Hematopoietic multipotent progenitor cell treated with erythropoietin and hydrocortisone succinate and interleukin-3 and kit ligand, for 4 days (in vitro differentiated cells): ENCODE results near the gene FRMD6.

Experiments used
- DNase-seq: peaks from one replicate; pipeline ENCODE4 v3.0.0-alpha.2; 2015

FRMD6 gene

GRCh38 chr14:51674294-51675002 is 22.7 kb downstream of the FRMD6 start:
- DNase-seq = no peak

GRCh38 chr14:51676549-51676948 is 24.8 kb downstream of the FRMD6 start:
- no peak for DNase-seq

- no peak for DNase-seq
Measured at GRCh38 chr14:51677266-51677665, 25.6 kb downstream of the FRMD6 start.

DNA sequence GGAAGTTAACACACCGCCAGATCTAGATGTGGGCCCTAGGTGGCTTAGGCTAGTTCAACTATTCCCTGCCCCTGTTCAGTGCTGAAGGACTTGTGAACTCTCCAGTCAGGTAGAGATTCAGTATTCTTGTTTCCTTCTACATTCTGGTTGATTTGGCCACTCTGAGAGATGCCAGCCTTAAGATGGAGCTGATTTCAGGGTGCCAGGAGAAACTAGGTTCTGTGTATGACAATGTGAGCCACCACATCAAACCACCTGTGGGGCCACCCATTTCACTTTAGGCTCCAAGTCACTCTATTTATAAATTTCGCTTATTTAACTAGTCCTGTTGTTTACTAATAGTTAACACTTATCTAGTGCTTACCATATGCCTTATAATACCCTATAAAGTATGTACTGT is 26.0 kb downstream of the FRMD6 start:
- DNase-seq = no peak

GRCh38 chr14:51680031-51680430 is 28.3 kb downstream of the FRMD6 start:
- DNase-seq = no peak

DNA sequence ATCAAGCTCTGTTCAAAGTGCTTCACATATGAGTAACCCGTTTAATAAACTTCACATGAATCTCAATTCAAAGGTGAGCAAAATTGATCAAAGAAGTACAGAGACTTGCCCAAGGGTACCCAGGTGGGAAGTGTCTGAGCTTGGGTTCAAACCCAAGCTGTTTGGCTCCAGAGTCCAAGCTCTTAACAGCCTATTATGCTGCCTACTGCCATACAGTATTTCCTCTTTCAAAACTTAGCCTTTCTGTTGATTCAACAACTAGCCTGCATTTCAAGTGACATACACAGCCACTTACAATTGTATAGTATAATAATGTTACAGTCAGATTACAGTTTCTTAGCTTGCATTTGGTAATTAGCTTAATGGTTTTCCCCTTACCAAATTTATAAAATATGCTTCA is 29.7 kb downstream of the FRMD6 start:
- DNase-seq = no peak

- no peak for DNase-seq
Measured at GRCh38 chr14:51682411-51682810, 30.7 kb downstream of the FRMD6 start.

DNA sequence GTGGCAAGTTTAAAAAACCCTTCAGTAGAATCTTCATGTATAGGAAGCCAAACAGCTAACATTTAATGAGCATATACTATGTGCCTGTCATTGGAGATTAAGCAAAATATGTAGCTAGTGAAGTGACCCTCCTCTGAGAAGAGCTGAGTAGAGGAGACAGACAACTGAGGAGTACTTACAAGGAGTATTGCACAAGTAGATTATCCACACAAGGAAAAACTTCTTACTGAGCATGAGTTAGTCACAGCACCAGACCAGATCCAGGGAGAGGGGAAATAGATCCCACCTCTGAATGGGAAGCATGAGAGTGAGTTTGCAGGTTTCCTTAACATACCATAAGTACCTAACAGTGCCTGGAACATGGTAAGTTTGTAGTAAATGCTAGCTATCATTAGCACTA is 33.0 kb downstream of the FRMD6 start:
- DNase-seq = no peak

- no peak for DNase-seq
Measured at GRCh38 chr14:51691176-51691575, 39.5 kb downstream of the FRMD6 start.

- DNase-seq = no peak
Measured at GRCh38 chr14:51692646-51693045, 40.9 kb downstream of the FRMD6 start.

- DNase-seq = no peak
Measured at GRCh38 chr14:51697848-51698247, 46.1 kb downstream of the FRMD6 start.

DNA sequence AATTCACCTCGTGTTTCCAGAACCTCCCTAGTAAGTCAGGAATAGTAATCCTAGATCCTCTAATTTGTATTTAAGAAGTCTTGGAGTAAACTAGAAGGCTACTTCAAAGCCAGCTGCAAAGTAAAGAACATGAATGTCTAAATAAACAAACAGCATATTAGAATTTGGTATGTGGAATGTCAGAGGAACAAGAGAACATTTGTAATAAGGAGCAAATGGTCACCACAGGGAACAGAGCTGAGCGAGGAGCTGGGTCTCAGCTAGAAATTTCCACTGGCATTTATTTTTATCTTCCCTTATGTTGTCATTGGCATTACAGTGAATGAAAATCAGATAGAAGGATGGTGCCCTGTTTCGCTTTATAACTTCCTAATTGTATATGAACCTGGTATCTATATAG is 50.2 kb downstream of the FRMD6 start:
- no peak for DNase-seq

DNA sequence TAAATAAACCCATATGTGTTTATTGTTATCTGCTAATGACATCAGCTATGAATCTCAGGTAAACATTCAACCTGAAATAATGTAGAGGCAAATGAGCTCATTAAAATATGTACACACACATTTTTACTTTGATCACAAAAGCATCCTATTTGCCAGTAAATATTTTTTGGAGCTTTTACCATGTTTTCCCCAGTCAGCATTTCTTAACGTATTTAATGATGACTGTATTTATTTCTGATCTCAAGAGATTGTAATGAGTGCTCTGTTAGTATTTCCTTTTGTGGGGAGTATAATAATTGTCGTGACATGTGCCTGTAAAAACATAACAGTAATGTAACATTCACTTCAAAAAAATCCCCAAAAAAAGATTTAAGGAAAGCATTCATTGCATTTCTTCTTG is 52.1 kb downstream of the FRMD6 start:
- DNase-seq = no peak

GRCh38 chr14:51704545-51704944 is 52.8 kb downstream of the FRMD6 start:
- DNase-seq = no peak

- no peak for DNase-seq
Measured at GRCh38 chr14:51707327-51707726, 55.6 kb downstream of the FRMD6 start.

DNA sequence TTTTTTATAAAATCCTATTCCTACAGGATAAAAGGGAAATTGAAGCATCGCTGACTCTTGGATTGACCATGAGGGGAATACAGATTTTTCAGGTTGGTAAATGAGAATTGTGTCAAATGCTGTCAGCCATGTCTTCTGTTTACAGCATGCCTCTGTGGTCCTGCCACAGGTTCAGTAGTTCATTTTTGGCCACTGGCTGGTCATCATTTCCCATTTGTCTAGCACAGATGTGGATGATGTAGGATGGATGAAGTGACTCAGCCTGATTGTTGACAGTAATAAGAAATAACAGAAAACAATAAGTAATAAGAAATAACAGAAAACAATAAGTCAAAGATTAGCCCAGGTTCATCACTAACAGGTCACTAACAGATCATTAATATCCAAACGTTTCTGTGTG is 59.8 kb downstream of the FRMD6 start:
- no peak for DNase-seq

- DNase-seq = no peak
Measured at GRCh38 chr14:51715250-51715649, 63.5 kb downstream of the FRMD6 start.

- DNase-seq = no peak
Measured at GRCh38 chr14:51715742-51716141, 64.0 kb downstream of the FRMD6 start.

DNA sequence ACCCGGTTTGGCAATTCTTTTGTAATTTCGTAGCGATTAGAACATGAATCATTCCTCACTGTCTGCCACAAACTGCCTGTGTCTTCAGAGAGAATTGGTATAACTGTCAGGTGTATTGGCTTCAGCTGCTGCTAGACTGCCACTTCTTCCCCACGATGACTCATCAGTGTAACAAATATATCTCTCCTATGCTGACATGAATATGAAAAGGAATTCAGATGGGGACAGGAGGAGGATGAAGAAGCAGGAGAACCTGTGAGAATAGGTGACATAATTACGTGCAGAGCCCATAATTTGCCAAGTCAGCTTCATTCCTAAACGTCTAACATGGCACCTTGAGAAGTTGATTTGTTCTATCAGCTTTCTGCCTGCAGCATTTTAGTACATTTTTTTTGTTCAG is 64.9 kb downstream of the FRMD6 start:
- peak; percentile 14 for DNase-seq

- no peak for DNase-seq
Measured at GRCh38 chr14:51717766-51718165, 66.1 kb downstream of the FRMD6 start.

DNA sequence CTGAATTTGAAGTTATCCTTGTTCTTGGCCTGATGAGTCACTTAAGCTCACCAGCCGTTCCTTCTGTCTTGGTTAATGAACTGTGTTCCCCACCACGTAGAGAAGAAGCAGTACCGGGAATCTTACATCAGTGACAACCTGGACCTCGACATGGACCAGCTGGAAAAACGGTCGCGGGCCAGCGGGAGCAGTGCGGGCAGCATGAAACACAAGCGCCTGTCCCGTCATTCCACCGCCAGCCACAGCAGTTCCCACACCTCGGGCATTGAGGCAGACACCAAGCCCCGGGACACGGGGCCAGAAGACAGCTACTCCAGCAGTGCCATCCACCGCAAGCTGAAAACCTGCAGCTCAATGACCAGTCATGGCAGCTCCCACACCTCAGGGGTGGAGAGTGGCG is 68.2 kb downstream of the FRMD6 start:
- no peak for DNase-seq

DNA sequence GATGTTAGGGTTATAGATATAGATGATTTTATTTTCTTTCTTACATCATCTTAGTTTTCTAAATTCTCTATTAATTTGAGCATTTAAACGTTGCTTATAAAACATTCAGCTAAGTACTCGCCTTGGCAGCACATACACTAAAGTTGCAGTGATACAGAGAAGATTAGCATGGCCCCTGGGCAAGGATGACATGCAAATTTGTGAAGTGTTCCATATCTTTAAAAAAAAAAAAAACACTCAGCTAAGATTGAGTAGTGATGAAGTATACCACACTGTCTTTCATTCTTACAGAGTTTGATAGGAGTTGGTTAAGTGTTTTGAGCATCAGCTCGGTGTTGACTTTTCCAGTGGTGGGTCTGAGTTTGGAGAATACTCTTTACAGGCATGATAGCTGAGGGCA is 72.3 kb downstream of the FRMD6 start:
- no peak for DNase-seq

DNA sequence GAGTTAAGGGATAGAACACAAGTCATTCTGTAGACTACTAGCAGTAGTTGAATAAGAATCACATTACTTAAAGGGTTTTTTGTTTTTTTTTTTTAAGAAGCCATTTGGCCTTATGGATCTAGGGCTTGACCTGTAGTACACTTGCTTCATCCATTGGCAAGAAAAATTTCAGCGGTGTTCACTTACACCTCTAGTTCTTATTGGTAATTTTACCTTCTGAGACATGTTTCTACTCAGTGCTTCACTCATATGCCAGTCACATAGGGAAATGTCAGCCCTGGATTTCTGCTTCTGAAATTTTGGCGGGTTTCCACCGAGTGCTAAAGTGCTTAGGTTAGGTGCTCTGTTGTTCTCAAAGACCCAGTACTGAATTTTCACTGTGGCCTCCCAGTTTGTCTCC is 72.9 kb downstream of the FRMD6 start:
- no peak for DNase-seq

- DNase-seq = no peak
Measured at GRCh38 chr14:51725061-51725460, 73.4 kb downstream of the FRMD6 start.

GRCh38 chr14:51726166-51726899 is 74.6 kb downstream of the FRMD6 start:
- no peak for DNase-seq
